Ovary (tissue), 10 donors: ENCODE results near the gene TEX261. TPM values are rescaled to one million over a fixed set of nuclear protein-coding genes. Genes with fewer than 3 reads are reported as not detected.
"Not testable (repeated sequence)": the region's sequence is repeated elsewhere in the genome, so short reads cannot be mapped to it uniquely, and the experiment has no call there.

Experiments
- DNase-seq, 5 donors: peaks; one replicate each; pipeline ENCODE4 v3.0.0-alpha.2; 2019 to 2020
- H3K27ac ChIP-seq, 2 donors: fragments of 200-600 bp; one replicate each; pipeline versions ENCODE4 v1.5.1 to v1.8.0; 2019 to 2022
- H3K27me3 ChIP-seq: fragments of 200-600 bp; one replicate; pipeline ENCODE4 v1.8.0; 2022
- H3K36me3 ChIP-seq: fragments of 200-600 bp; sonication (generic); one replicate; pipeline ENCODE4 v1.5.1; 2019
- H3K4me1 ChIP-seq: one replicate; pipeline ENCODE4 v1.8.1; 2013; ENCODE audit warnings: mild to moderate bottlenecking, moderate library complexity; ENCODE audit not compliant: insufficient read depth
- H3K4me3 ChIP-seq: fragments of 200-600 bp; sonication (generic); one replicate; pipeline ENCODE4 v1.5.1; 2017
- H3K9me3 ChIP-seq, 2 donors: fragments of 200-600 bp in 1 of 2; sonication (generic) in 1 of 2; one replicate each; pipeline versions ENCODE4 v1.5.1 to v1.8.1; 2013 to 2019; ENCODE audit warnings: mild to moderate bottlenecking in 1 of 2, moderate library complexity in 1 of 2
- EP300 ChIP-seq: sonication (generic); formaldehyde crosslinking; IDR thresholded peaks from one replicate; pipeline ENCODE4 v1.6.1; 2017; ENCODE audit warnings: antibody characterized with exemption
- POLR2A ChIP-seq: fragments of 450-650 bp; IDR thresholded peaks from one replicate; pipeline ENCODE4 v1.6.1; 2017; ENCODE audit warnings: antibody characterized with exemption, mild to moderate bottlenecking, moderate library complexity
- WGBS, 3 donors: extraction: QIAGEN DNeasy Blood & Tissue Kit in 1 of 3; methylation state at CpG; one replicate each; pipeline versions ENCODE4 v1.1.5 to v1.1.7; 2013 to 2017; 5-methylcytosine and 5-hydroxymethylcytosine counted together
- intact Hi-C, 4 donors: fragments of 100-400 bp; cut with DNase I; formaldehyde crosslinking; loops; one replicate each; pipeline versions ENCODE4 v1.11.0 to v1.15.1; 2022 to 2023
- long read RNA-seq, 3 donors: library from polyadenylated mRNA in 2 of 3; unstranded in 2 of 3; transcript quantifications; one replicate each; pipeline ENCODE4 v2.0.0 and lab custom pipeline, GENCODE V29; 2021 to 2026
- polyA plus RNA-seq, 2 donors: library from polyadenylated mRNA; stranded (reverse); fragments of 200-250 nt in 1 of 2; fragments of 350-450 nt in 1 of 2; fragmentation: Illumina TruSeq in 1 of 2; extraction: RNeasy Lipid Tissue Mini Kit (QIAGEN cat#74804) in 1 of 2; gene quantifications; one replicate each; pipeline ENCODE4 v1.2.3, GENCODE V29; 2013 to 2014
- total RNA-seq, 7 donors: library from RNA; depleted of rRNA in 2 of 7; stranded (reverse); fragments of >200 nt in 2 of 7; fragmentation: NEBNext Ultra II Directional in 3 of 7; extraction: Animal tissue kit (Norgen Biotek cat#: 25700) in 3 of 7; gene quantifications; one replicate each; pipeline versions ENCODE4 v1.1.0 to v1.2.4, GENCODE V29; 2016 to 2023
- TF ChIP-seq, protein P1 (sequence below), 3 donors: fragments of 450-650 bp in 2 of 3; fragments of 200-600 bp in 1 of 3; IDR thresholded peaks; one replicate each; pipeline versions ENCODE4 v1.5.1 to v1.8.0; 2016 to 2022; ENCODE audit warnings: antibody characterized with exemption in 3 of 3, mild to moderate bottlenecking in 1 of 3
- donor health status: DM: no; HTN: no; CAD: no; lungs with moderate emphysema.
- donor health status: DM: no; HTN: no; CAD: no.
- donor health status: Bipolar disorder and iron deficiency.
- donor health status: DM: yes; HTN: yes; CAD: no.
- donor health status: DM: no; HTN: no; CAD: no.
- donor health status: DM: yes; HTN: yes; CAD: no.

Gene TEX261
- total RNA-seq (10 to 100 TPM; 21.6 to 62.9 (median 57.3) TPM), polyA plus RNA-seq (100 to 1,000 TPM in 1 of 2 donors, 10 to 100 TPM in 1; 44.4 to 132 TPM)
- long read RNA-seq, donor 1, partial matches to known transcripts, result 7 of 26 reads
- long read RNA-seq, donor 1, other reads (novel, unspliced or antisense), result 18 of 26 reads
- long read RNA-seq, donor 2, transcript TEX261-206 (4 exons, 590 nt), result minor isoform, 13 of 45 reads
- long read RNA-seq, donor 2, transcript TEX261-201 (6 exons, 3,441 nt), result major isoform, 31 of 45 reads
- long read RNA-seq, donor 2, partial matches to known transcripts, result 0 of 45 reads
- long read RNA-seq, donor 2, other reads (novel, unspliced or antisense), result 0 of 45 reads
- long read RNA-seq, donor 3, transcript TEX261-201 (6 exons, 3,441 nt), result major isoform, 70 of 115 reads
- long read RNA-seq, donor 3, transcript TEX261-202 (5 exons, 758 nt), result minor isoform, 9 of 115 reads
- long read RNA-seq, donor 3, partial matches to known transcripts, result 1 of 115 reads
- long read RNA-seq, donor 3, other reads (novel, unspliced or antisense), result 33 of 115 reads

DNA sequence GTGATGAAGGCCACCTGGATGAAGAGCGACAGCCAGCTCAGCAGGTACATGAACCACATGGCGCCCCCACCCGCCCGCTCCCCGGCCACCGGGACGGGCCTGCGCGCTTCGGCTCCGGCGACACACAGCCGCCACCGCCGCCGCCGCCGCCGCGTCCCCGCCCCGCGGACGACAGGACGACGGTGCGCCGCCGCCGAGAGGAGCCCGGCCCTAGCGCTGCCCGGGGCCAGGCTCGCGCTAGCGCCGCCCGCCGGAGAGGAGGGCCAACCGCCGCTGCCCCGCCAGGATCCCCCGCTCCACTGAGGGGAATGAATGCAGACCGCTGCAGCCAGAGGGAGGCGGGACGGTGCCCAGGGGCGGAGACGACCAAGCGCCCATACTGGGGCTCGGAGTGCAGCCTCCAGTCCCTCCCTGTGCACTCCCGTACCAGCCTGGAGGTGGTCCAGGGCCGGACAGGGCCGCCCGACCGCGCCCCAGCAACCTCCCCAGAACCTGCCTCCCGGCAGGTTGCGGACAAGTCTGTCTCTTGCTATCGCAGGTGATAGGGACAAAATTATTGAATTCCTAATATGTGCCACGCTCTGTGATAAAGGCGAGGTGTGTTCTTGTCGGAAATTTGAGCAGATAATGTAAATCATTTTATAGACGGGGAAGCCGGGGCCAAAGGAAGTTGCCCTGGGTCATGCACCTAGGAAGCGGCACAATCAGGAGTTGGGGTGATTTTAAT lies at the start of gene TEX261:
Gene TEX261 (minus strand): TSS at position 175 of the 727 bp plus-strand sequence. CDS start 116 bp downstream, at position 59.
- peak; percentile 74 to 91 (median 84) for DNase-seq
- intact Hi-C loops, result loop anchor here in 1 of 4 donors (10.0 kb wide), 1 partner anchor 140 kb away; the partner anchor contains the start of genes MCEE and MPHOSPH10
- Histone ChIP-seq H3K9me3 (no peaks in the 10 kb centered on the region), H3K4me3 (peak within 1 kb of the TSS; percentile 99), H3K36me3 (no peaks in the 10 kb centered on the region), H3K27me3 (no peaks in the 10 kb centered on the region), H3K4me1 (peaks cover 9% of the 10 kb centered on the region), H3K27ac (peak within 1 kb of the TSS; percentile 71 to 90)
- 0 to 1% (median 1%) methylated on average over 19 to 65 of the region's 65 CpGs for WGBS, 3 donors
- TF ChIP-seq, protein P1, sequence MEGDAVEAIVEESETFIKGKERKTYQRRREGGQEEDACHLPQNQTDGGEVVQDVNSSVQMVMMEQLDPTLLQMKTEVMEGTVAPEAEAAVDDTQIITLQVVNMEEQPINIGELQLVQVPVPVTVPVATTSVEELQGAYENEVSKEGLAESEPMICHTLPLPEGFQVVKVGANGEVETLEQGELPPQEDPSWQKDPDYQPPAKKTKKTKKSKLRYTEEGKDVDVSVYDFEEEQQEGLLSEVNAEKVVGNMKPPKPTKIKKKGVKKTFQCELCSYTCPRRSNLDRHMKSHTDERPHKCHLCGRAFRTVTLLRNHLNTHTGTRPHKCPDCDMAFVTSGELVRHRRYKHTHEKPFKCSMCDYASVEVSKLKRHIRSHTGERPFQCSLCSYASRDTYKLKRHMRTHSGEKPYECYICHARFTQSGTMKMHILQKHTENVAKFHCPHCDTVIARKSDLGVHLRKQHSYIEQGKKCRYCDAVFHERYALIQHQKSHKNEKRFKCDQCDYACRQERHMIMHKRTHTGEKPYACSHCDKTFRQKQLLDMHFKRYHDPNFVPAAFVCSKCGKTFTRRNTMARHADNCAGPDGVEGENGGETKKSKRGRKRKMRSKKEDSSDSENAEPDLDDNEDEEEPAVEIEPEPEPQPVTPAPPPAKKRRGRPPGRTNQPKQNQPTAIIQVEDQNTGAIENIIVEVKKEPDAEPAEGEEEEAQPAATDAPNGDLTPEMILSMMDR (IDR thresholded peaks at IDR 0.05), result peak in 2 of 3 donors; percentile 70 to 78
- TF ChIP-seq EP300 (no peak), POLR2A (peak; percentile 35)

DNA sequence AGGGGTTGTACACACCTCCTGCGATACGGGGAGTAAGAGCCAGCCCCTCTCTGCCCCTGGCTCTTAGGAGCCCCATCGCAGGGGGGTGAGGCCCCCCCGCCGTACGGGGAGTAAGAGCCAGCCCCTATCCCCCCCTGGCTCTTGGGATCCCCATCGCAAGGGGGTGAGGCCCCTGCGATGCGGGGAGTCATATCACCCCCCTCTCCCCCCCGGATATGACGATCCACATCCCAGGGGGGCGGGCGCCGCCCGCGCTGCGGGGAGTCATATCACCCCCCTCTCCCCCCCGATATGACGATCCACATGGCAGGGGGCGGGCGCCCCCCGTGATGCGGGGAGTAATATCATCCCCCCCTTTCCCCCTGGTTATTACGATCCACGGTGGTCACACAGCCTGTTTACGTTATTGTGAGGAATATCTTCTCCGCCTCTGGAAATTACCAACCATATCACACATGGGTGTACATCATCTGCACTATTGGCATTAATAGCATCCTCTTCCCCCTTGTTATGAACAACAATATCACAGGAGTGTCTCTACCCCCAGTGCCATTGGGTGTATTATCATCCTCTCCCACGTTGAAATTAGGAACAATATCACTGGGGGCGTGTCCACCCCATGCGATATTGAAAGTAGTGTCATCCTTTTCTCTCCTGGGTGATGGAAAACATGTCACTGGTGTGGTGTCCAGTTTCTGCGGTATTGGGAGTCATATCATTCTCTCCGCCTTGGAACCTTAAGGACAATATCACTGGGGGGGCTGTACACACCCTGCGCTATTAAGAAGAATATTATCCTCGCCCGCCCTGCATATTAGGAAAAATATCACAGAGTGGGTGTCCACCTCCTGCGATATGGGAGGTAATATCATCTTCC lies 49.1 kb upstream of the TEX261 start:
- TF ChIP-seq, protein P1 (IDR thresholded peaks at IDR 0.05), result no peak
- TF ChIP-seq EP300 (no peak), POLR2A (no peak)
- H3K4me3 ChIP-seq, result no peak overlapping the region
- no peaks in the 10 kb centered on the region for H3K36me3 ChIP-seq
- WGBS, 3 donors, result 73 to 84% (median 80%) methylated on average over 36 of the region's 36 CpGs
- no peaks in the 10 kb centered on the region for H3K27me3 ChIP-seq
- H3K4me1 ChIP-seq, result no peaks in the 10 kb centered on the region
- intact Hi-C loops, result no loop called here
- no peak overlapping the region for H3K27ac ChIP-seq
- DNase-seq, result no peak
- no peaks in the 10 kb centered on the region for H3K9me3 ChIP-seq

- Histone ChIP-seq H3K27ac (no peak overlapping the region), H3K4me1 (no peaks in the 10 kb centered on the region), H3K27me3 (no peaks in the 10 kb centered on the region), H3K36me3 (no peaks in the 10 kb centered on the region), H3K9me3 (no peaks in the 10 kb centered on the region), H3K4me3 (no peak overlapping the region)
- 71 to 73% (median 71%) methylated on average over 4 of the region's 4 CpGs for WGBS, 3 donors
- intact Hi-C loops, result no loop called here
- no peak for DNase-seq
- TF ChIP-seq, protein P1 (IDR thresholded peaks at IDR 0.05), result no peak
- TF ChIP-seq POLR2A (no peak), EP300 (no peak)
Measured at GRCh38 chr2:71042287-71042686, 47.6 kb upstream of the TEX261 start.

DNA sequence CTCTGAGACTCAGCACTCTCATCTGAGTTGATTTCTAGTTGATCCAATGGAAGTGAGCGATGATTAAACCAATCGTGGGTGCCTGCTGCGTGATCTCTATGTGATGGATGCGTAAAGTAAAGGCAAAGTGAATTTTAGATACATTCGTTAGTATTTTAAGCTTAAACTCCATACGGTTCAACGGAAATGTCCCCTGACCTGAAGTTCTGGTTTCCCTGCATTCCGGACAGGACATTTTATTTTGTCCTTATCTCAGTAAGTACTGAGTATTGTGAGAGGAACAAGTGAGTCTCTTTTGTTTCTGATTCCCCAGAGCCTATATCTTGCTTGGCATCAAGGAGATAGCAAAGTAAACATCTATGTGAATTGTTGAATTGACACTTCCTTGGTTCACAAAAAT lies 41.6 kb upstream of the TEX261 start:
- H3K27me3 ChIP-seq, H3K27ac ChIP-seq, intact Hi-C loops, H3K36me3 ChIP-seq, H3K9me3 ChIP-seq, H3K4me1 ChIP-seq, DNase-seq, H3K4me3 ChIP-seq: not testable (repeated sequence)
- 85 to 91% (median 87%) methylated on average over 8 of the region's 8 CpGs for WGBS, 3 donors

GRCh38 chr2:71023553-71024243 lies 29.0 kb upstream of the TEX261 start:
- H3K27me3 ChIP-seq, H3K4me1 ChIP-seq, H3K27ac ChIP-seq, H3K36me3 ChIP-seq, intact Hi-C loops, H3K4me3 ChIP-seq, DNase-seq, H3K9me3 ChIP-seq: not testable (repeated sequence)
- 68 to 73% (median 72%) methylated on average over 15 of the region's 15 CpGs for WGBS, 3 donors

- H3K4me1 ChIP-seq, H3K36me3 ChIP-seq, DNase-seq, H3K4me3 ChIP-seq, intact Hi-C loops, H3K27me3 ChIP-seq, H3K27ac ChIP-seq, H3K9me3 ChIP-seq: not testable (repeated sequence)
- 72 to 77% (median 76%) methylated on average over 14 of the region's 14 CpGs for WGBS, 3 donors
Measured at GRCh38 chr2:71021394-71021793, 26.7 kb upstream of the TEX261 start.

DNA sequence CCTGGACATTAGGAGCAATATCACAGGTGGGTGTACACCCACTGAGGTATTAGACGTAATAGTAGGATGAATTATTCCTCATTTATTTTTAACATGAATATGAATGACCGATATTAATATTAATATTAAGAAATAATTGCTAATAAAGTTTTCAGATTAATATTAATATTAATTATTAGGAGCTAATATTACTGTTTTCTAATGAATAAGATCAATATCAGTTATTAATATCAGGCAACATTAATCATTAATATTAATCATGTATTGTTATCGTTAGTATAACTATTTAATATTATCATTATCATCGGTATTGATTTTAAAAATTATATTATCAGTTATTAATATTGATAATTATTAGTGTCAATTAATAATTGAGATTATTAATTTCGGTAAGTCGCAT lies 25.3 kb upstream of the TEX261 start:
- DNase-seq, H3K9me3 ChIP-seq, H3K4me3 ChIP-seq, H3K36me3 ChIP-seq, H3K27me3 ChIP-seq, H3K27ac ChIP-seq, H3K4me1 ChIP-seq, intact Hi-C loops: not testable (repeated sequence)
- WGBS, 3 donors, result 90 to 95% (median 93%) methylated on average over 6 of the region's 6 CpGs
